Liver (tissue), 9 donors: ENCODE data around the gene ACSBG1. TPM values are rescaled to one million over a fixed set of nuclear protein-coding genes. Genes with fewer than 3 reads are reported as not detected.
"Not testable (repeated sequence)": the region's sequence is repeated elsewhere in the genome, so short reads cannot be mapped to it uniquely, and the experiment has no call there.

Experiments used
- DNase-seq: peaks from one replicate; pipeline ENCODE4 v3.0.0-alpha.2; 2017; ENCODE audit warnings: low spot score
- H3K27ac ChIP-seq, 2 donors: one replicate each; pipeline ENCODE4 v1.7.0; 2013; ENCODE audit warnings: inconsistent platforms in 2 of 2, low read length in 2 of 2, control low read depth in 1 of 2, low read depth in 1 of 2, mild to moderate bottlenecking in 1 of 2
- H3K27me3 ChIP-seq, 4 donors: one replicate each; pipeline versions ENCODE4 v1.6.1 to v1.7.0; 2013; ENCODE audit warnings: low read length in 3 of 4, inconsistent platforms in 1 of 4, mild to moderate bottlenecking in 1 of 4, moderate library complexity in 1 of 4; ENCODE audit not compliant: control insufficient read depth in 4 of 4, insufficient read depth in 4 of 4
- H3K36me3 ChIP-seq, 4 donors: one replicate each; pipeline versions ENCODE4 v1.6.1 to v1.7.0; 2013; ENCODE audit warnings: low read length in 3 of 4, mild to moderate bottlenecking in 3 of 4, low read depth in 1 of 4, moderate library complexity in 1 of 4; ENCODE audit not compliant: control insufficient read depth in 4 of 4, insufficient read depth in 3 of 4
- H3K4me1 ChIP-seq, 4 donors: one replicate each; pipeline versions ENCODE4 v1.6.1 to v1.7.0; 2013; ENCODE audit warnings: low read length in 3 of 4, mild to moderate bottlenecking in 3 of 4, moderate library complexity in 1 of 4; ENCODE audit not compliant: control insufficient read depth in 4 of 4, insufficient read depth in 4 of 4
- H3K4me3 ChIP-seq, 3 donors: one replicate each; pipeline versions ENCODE4 v1.6.1 to v1.7.0; 2013; ENCODE audit warnings: low read length in 3 of 3, control low read depth in 1 of 3, low read depth in 1 of 3, mild to moderate bottlenecking in 1 of 3
- H3K9ac ChIP-seq, 2 donors: one replicate each; pipeline ENCODE4 v1.7.0; 2013; ENCODE audit warnings: low read length in 2 of 2, mild to moderate bottlenecking in 2 of 2, moderate library complexity in 2 of 2, control low read depth in 1 of 2, low read depth in 1 of 2
- H3K9me3 ChIP-seq, 4 donors: one replicate each; pipeline versions ENCODE4 v1.6.1 to v1.7.0; 2013; ENCODE audit warnings: low read length in 3 of 4; ENCODE audit not compliant: control insufficient read depth in 4 of 4
- ATF3 ChIP-seq: IDR thresholded peaks from 2 replicates; pipeline ENCODE4 v1.6.1; 2016; ENCODE audit warnings: antibody characterized with exemption
- CTCF ChIP-seq: fragments of 150-350 bp; IDR thresholded peaks from 2 replicates; pipeline ENCODE4 v1.5.1; 2017; ENCODE audit warnings: improper control_type of control experiment, low read depth, low read length; ENCODE audit not compliant: missing input control
- EGR1 ChIP-seq, 2 donors: IDR thresholded peaks; 2 replicates each; pipeline ENCODE4 v1.6.1; 2016 to 2018; ENCODE audit warnings: antibody characterized with exemption in 2 of 2, low read depth in 2 of 2
- FOXA1 ChIP-seq: IDR thresholded peaks from 2 replicates; pipeline ENCODE4 v1.6.1; 2016; ENCODE audit warnings: antibody characterized with exemption
- FOXA2 ChIP-seq: IDR thresholded peaks from 2 replicates; pipeline ENCODE4 v1.6.1; 2016; ENCODE audit warnings: antibody characterized with exemption
- GABPA ChIP-seq, 2 donors: IDR thresholded peaks in 1 of 2; conservative IDR thresholded peaks in 1 of 2; 2 replicates each; pipeline ENCODE4 v1.6.1; 2016; ENCODE audit warnings: antibody characterized with exemption in 2 of 2, mild to moderate bottlenecking in 1 of 2, moderate library complexity in 1 of 2
- HNF4A ChIP-seq, 2 donors: conservative IDR thresholded peaks; 2 replicates each; pipeline ENCODE4 v1.6.1; 2016; ENCODE audit warnings: antibody characterized with exemption in 2 of 2, mild to moderate bottlenecking in 2 of 2
- HNF4G ChIP-seq: IDR thresholded peaks from 2 replicates; pipeline ENCODE4 v1.6.1; 2016; ENCODE audit warnings: antibody characterized with exemption
- JUND ChIP-seq, 2 donors: IDR thresholded peaks; 2 replicates each; pipeline ENCODE4 v1.6.1; 2016; ENCODE audit warnings: antibody characterized with exemption in 2 of 2
- MAX ChIP-seq: IDR thresholded peaks from 2 replicates; pipeline ENCODE4 v1.6.1; 2016; ENCODE audit warnings: antibody characterized with exemption
- NR2F2 ChIP-seq: IDR thresholded peaks from 2 replicates; pipeline ENCODE4 v1.6.1; 2016; ENCODE audit warnings: antibody characterized with exemption
- RAD21 ChIP-seq, 2 donors: IDR thresholded peaks; 2 replicates each; pipeline ENCODE4 v1.6.1; 2016; ENCODE audit warnings: antibody characterized with exemption in 2 of 2, mild to moderate bottlenecking in 2 of 2
- RXRA ChIP-seq, 2 donors: IDR thresholded peaks; 2 replicates each; pipeline ENCODE4 v1.6.1; 2017 to 2018; ENCODE audit warnings: antibody characterized with exemption in 2 of 2, mild to moderate bottlenecking in 1 of 2
- SP1 ChIP-seq: IDR thresholded peaks from 2 replicates; pipeline ENCODE4 v1.6.1; 2018; ENCODE audit warnings: antibody characterized with exemption, mild to moderate bottlenecking
- TAF1 ChIP-seq: conservative IDR thresholded peaks from 2 replicates; pipeline ENCODE4 v1.6.1; 2016; ENCODE audit warnings: antibody characterized with exemption, mild to moderate bottlenecking
- YY1 ChIP-seq: IDR thresholded peaks from 2 replicates; pipeline ENCODE4 v1.6.1; 2016; ENCODE audit warnings: antibody characterized with exemption, mild to moderate bottlenecking
- ZBTB33 ChIP-seq: IDR thresholded peaks from 2 replicates; pipeline ENCODE4 v1.6.1; 2016; ENCODE audit warnings: antibody characterized with exemption
- WGBS: extraction: QIAGEN DNeasy Blood & Tissue Kit; methylation state at CpG from one replicate; pipeline ENCODE4 v1.1.7; 2013; 5-methylcytosine and 5-hydroxymethylcytosine counted together
- polyA plus RNA-seq, 2 donors: library from polyadenylated mRNA; stranded (reverse) in 1 of 2; unstranded in 1 of 2; fragments of 200-250 nt in 1 of 2; fragments of >200 nt in 1 of 2; fragmentation: Nextera tagmentation in 1 of 2; extraction: Ambion mirVana in 1 of 2; gene quantifications; one replicate each; pipeline versions ENCODE4 v1.2.1 to v1.2.3, GENCODE V29; 2013 to 2015
- total RNA-seq, 2 donors: library from RNA; depleted of rRNA; stranded (reverse); fragments of >200 nt; gene quantifications; one replicate each; pipeline ENCODE4 v1.2.3, GENCODE V29; 2014
- TF ChIP-seq, protein P1 (sequence below): IDR thresholded peaks from 2 replicates; pipeline ENCODE4 v1.6.1; 2016; ENCODE audit warnings: antibody characterized with exemption, mild to moderate bottlenecking
- donor health status: healthy.
- donor health status: healthy.
- donor health status: healthy.
- donor health status: healthy.
- donor health status: healthy.

Gene ACSBG1
- total and polyA plus RNA-seq, 4 donors, result under 0.01 to 3.8 (median 0.15) TPM

GRCh38 chr15:78156653-78157052, 77.7 kb downstream of the ACSBG1 start:
- H3K9ac ChIP-seq, result no peak overlapping the region
- no peaks in the 10 kb centered on the region for H3K27me3 ChIP-seq
- no peak for TF ChIP-seq ATF3
- no peaks in the 10 kb centered on the region for H3K4me1 ChIP-seq
- H3K4me3 ChIP-seq, result no peak overlapping the region
- no peaks in the 10 kb centered on the region for H3K9me3 ChIP-seq
- WGBS, result 90% methylated on average over 1 of the region's 1 CpG
- H3K36me3 ChIP-seq, result peaks cover 9 to 18% (median 14%) of the 10 kb centered on the region in 4 donors
- no peak for DNase-seq
- H3K27ac ChIP-seq, result no peak overlapping the region

DNA sequence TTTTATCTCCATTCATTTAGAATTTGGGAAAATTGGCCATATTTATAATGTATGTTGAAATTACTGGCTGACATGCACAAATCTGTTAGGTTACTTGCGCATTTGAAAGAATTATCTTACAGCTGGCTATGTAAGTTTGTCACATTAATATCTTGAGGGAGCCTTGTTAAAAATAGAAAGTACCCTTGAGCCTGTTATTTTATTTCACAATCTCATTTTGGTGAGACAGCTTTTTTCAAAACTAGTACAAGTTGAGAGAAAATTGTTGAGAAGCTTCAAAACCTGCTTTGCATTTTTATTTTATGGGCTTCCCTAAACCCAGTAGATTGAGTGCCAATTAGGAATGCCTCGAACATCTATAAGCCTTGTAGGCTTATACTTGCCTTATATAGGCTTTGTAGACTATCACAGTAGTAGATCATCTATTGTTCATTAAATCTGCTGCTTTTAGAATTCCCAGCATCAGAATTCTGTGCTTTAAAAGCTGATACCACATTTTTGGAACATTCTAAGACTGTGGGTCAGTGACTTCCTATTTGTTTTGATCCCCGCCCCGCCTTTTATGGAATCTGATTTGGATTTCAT, 78.9 kb downstream of the ACSBG1 start:
- no peak for DNase-seq
- no peak overlapping the region for H3K9ac ChIP-seq
- peaks cover 4 to 11% (median 7%) of the 10 kb centered on the region in 4 donors for H3K36me3 ChIP-seq
- H3K4me3 ChIP-seq, result no peak overlapping the region
- H3K27me3 ChIP-seq, result no peaks in the 10 kb centered on the region
- no peak for TF ChIP-seq EGR1 (IDR thresholded peaks at IDR 0.05; ENCODE audit: low read depth in 2 of 2)
- 93% methylated on average over 4 of the region's 4 CpGs for WGBS
- peaks cover 0 to 6% (median 2%) of the 10 kb centered on the region in 4 donors for H3K4me1 ChIP-seq
- no peak overlapping the region for H3K27ac ChIP-seq
- no peaks in the 10 kb centered on the region for H3K9me3 ChIP-seq

DNA sequence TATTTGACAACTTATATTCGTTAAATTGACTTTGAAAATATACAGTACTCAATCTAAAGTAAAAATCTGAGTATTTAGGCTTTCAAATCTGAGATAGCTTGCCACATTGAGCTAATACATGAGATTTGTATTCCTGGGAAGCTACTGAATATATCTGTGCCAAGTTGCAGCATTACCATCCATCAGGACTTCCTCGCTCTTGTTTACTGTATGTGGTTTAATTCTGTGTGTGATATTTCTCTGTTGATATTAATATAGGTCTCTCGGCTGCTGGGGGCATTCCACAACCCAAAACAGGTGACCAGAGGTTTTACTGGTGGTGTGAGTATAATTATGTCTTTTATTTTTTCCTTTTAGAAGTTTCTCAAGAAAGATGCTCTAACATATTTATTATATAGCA, 79.4 kb downstream of the ACSBG1 start:
- Histone ChIP-seq H3K27me3 (no peaks in the 10 kb centered on the region), H3K4me3 (no peak overlapping the region), H3K9me3 (no peaks in the 10 kb centered on the region), H3K27ac (no peak overlapping the region), H3K36me3 (peaks cover 2 to 8% (median 5%) of the 10 kb centered on the region in 4 donors), H3K9ac (no peak overlapping the region), H3K4me1 (peaks cover 4 to 11% (median 6%) of the 10 kb centered on the region in 4 donors)
- TF ChIP-seq ATF3 (no peak), FOXA1 (no peak), YY1 (no peak), MAX (no peak), RXRA (IDR thresholded peaks at IDR 0.05) (no peak), JUND (IDR thresholded peaks at IDR 0.05) (no peak), CTCF (no peak), TAF1 (no peak), NR2F2 (no peak), GABPA (IDR thresholded peaks at IDR 0.05 in 1 of 2, conservative IDR thresholded peaks at IDR 0.05 in 1 of 2) (no peak), SP1 (no peak), HNF4A (conservative IDR thresholded peaks at IDR 0.05) (no peak), HNF4G (no peak), FOXA2 (no peak), RAD21 (IDR thresholded peaks at IDR 0.05) (no peak), ZBTB33 (no peak)
- TF ChIP-seq, protein P1, sequence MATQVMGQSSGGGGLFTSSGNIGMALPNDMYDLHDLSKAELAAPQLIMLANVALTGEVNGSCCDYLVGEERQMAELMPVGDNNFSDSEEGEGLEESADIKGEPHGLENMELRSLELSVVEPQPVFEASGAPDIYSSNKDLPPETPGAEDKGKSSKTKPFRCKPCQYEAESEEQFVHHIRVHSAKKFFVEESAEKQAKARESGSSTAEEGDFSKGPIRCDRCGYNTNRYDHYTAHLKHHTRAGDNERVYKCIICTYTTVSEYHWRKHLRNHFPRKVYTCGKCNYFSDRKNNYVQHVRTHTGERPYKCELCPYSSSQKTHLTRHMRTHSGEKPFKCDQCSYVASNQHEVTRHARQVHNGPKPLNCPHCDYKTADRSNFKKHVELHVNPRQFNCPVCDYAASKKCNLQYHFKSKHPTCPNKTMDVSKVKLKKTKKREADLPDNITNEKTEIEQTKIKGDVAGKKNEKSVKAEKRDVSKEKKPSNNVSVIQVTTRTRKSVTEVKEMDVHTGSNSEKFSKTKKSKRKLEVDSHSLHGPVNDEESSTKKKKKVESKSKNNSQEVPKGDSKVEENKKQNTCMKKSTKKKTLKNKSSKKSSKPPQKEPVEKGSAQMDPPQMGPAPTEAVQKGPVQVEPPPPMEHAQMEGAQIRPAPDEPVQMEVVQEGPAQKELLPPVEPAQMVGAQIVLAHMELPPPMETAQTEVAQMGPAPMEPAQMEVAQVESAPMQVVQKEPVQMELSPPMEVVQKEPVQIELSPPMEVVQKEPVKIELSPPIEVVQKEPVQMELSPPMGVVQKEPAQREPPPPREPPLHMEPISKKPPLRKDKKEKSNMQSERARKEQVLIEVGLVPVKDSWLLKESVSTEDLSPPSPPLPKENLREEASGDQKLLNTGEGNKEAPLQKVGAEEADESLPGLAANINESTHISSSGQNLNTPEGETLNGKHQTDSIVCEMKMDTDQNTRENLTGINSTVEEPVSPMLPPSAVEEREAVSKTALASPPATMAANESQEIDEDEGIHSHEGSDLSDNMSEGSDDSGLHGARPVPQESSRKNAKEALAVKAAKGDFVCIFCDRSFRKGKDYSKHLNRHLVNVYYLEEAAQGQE, result no peak
- WGBS, result 94% methylated on average over 3 of the region's 3 CpGs
- no peak for DNase-seq

- not testable (repeated sequence) for H3K27me3 ChIP-seq, H3K27ac ChIP-seq, H3K36me3 ChIP-seq, H3K9me3 ChIP-seq, H3K4me3 ChIP-seq, DNase-seq, H3K9ac ChIP-seq
- H3K4me1 ChIP-seq, result peaks cover 4 to 21% (median 8%) of the 10 kb centered on the region in 4 donors
- WGBS, result 98% methylated on average over 8 of the region's 8 CpGs
These were observed 83.3 kb downstream of the ACSBG1 start for GRCh38 chr15:78151075-78151474.
